ENCODE data around the gene SHROOM3.

Gene SHROOM3

DNA sequence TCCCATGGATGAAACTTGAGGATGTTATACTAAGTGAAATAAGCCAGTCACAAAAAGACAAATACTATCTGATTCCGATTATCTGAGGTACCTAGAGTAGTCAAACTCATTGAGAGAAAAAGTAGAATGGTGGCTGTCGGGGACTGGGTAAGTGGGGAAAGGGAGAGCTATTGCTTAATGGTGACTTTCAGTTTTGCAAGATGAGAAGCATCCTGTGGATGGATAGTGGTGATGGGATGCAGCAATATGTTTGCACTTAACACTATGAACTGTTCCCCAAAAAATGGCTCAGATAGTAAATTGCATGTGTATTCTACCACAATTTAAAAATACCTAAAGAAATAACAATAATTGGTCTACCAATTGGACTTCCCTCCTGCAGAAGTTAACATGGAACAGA lies 181.5 kb downstream of the SHROOM3 start:
- in situ Hi-C loops (cut with HindIII; ENCODE audit: low sequenced_read_pairs), result no loop called here

DNA sequence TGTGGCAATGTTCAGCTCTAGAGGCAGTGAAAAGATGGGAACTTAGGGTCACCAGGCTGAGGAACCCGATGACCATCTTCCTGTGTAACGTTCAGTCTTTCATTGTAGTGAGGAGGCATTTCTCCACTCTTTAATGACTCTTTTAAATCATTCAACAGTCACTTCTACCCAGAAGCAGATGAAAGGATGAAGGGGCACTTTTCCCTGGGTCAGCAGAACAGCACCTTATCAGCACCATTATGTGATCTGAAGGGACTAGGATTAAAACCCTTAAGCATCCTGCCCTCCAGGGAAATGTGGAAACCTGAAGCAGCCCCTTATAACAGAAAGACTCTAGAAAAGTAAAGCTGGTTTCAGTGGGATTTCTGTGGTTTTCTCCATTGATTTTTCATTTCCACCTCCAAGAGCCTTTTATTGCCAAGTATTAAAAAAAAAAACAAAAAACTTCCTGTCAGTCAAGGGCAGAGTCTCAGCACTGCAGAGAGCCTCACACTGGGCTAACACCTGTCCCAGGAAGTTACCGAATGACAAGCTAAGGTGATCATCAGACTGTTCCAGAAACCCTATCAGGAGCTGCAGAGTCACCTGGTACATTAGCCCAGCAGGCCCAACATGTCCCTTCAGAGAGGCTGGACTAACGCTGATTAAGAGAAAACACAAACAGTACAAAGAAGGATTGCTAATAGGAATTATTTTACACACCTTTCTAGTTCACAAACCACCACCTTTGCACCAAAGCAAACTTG lies 185.9 kb downstream of the SHROOM3 start:
- in situ Hi-C loops (cut with HindIII; ENCODE audit: low sequenced_read_pairs), result no loop called here

DNA sequence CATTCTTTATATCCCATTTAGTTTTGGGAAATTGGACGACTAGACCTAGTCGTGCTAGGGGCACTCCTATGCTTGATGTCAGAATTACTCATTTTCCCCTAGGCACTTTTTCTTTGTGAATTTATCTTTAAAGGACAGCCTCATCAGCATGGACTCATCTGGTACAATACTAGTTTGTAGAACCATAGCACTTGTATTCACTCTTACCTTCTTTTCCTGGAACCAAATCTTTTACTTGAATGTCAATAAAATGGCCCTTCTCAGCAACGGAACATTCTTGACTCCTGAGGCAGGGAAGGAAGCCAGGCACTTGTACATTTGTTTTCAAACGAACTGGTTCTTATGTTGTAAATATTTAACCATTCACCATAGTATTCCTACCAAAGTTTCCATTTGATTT lies 187.1 kb downstream of the SHROOM3 start:
- in situ Hi-C loops (cut with HindIII; ENCODE audit: low sequenced_read_pairs), result no loop called here

DNA sequence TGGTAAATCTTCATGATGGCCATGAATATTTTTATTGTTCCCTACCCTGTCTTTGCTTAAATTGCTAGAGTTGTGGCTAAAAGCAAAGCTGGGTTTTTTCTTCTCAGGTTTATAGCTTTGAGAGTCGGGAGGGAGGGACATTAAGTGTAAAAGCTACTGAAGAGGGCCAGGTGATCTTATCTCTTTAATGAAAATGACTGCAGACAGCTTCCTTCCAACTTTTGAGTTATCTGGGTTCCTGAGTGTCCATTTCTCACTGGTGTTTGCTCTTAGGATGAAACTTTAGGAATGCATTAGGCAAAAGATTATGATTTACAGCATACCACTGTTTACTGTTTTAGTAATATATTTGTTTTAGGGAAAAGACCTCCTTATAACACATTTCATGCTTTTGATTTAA lies 187.7 kb downstream of the SHROOM3 start:
- in situ Hi-C loops (cut with HindIII; ENCODE audit: low sequenced_read_pairs), result no loop called here

DNA sequence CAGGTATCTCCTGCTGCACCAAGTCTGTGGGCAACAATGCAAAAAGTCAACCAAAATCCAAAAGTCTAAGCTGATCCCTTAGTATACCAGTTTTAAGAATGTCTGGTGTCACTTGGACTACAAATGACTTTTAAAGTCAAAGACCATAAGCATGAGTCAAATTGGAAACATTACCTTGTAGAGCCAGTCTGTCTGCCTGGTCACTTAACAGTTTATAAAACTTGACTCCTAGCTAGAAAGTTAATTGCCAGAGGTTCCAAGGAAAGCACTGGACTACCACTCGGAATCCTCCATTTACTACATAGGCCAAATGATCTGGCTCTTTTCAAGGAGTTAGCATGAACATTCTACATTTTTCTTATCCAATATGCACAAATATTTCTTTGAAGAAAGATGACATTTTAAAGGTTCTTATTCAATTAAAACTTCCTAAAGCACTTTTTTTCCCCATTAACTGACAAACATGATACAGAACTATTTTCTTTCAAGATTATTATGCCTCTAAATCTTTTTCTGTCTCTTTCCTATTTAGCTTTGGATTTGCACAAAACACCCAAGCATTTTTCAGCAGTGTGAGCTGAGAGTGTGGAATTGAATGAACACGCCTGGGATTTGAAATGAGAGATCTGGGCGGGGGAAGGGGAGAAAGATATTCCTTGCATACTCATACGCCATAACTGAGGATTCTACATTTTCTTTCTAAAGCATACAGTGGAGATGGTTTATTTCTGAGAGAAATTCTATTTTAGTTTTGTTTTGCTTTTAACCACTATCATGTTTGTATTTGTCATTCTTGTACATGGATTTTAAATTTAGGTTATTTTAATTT lies 188.4 kb downstream of the SHROOM3 start:
- in situ Hi-C loops (cut with HindIII; ENCODE audit: low sequenced_read_pairs), result no loop called here

DNA sequence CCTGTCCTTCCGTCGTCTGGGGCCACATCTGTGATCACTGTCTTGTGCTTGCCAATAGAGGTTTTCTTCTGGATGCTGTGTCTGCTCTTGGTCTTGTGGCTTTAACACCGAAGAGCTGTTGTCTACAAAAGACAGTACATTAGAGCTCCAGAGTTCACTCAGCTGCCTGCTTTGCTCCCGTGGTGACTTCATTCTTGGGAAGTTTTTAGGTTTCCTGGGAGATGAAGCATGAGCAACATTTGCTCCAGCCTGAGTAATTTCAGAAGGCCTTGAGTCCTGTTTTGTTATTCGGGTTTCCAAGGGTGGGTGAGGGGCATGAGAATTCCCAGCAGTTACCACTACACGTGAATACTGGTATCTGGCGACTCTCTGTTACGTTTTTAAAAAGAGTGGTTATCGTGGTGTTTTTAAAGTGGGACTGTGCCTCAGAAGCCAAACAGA lies 189.2 kb downstream of the SHROOM3 start:
- in situ Hi-C loops (cut with HindIII; ENCODE audit: low sequenced_read_pairs), result no loop called here

DNA sequence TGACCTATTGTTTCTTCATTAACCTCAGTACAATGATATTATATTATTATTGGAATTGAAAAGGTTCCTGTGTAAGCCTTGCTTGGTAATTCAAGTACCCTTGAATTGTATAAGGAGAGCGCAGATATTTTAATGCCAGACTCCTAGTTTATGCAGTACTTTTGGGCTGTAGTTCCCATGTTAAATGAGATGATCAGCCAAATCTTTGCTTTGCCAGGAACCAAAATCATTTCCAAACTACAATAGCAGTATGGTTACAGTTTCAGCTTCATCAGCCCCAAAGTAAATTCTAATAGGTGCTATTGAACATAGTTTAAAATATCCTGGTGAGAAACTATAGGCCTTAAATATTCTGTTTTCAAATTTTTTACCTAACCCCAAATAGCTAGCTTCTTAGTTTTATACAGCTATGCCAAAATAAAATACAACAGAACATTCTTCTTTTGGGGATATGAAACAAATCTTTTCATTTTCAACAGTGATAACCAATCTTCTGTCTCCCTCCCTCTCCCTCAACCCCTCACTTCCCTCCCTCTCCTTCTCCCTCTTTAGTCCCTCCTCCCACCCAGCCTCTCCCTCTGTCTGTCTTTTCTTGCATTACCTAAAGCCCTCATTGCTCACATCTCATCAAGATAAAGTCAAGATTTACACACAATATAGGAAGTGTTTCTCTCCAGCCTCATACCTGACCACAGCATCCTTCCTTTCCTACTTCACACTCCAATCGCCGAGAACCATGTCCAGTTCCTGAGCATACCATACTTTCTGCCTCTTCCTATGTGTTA lies 190.1 kb downstream of the SHROOM3 start:
- in situ Hi-C loops (cut with HindIII; ENCODE audit: low sequenced_read_pairs), result no loop called here

DNA sequence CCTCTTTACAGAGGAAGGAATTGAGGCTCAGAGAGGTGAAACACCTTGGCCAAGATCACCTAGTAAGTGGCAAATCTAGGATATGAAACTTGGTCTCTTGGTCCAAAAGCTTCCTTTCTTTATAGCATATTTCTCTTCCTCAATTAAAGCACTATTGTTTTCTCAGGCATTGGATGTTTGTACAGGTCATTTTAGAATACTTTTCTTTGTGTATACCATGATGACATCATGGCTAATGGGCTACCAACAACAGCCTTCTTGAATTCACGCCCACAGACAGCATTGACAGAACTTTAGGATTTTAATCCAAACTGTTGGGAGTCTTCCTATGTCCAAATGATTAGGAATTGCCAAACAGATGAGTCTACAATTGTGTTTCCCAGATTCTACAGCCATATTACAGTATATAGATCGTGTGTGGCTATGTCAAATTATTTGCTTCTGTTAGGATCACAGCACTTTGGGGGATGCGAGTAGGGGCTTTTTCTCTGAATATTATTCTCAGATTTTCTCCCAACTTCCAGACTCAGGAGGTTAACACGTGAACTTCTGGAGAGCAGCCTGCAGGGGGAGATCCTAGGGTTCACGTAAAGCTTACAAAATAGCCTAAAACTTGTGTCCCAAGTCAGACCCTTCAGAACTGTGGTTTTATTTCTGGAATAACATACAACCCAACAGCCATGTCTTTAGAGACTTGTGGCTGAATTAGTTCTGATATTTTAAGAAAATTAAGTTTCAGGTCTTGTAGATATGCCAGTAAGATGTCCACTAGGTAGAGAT lies 191.8 kb downstream of the SHROOM3 start:
- in situ Hi-C loops (cut with HindIII; ENCODE audit: low sequenced_read_pairs), result no loop called here

DNA sequence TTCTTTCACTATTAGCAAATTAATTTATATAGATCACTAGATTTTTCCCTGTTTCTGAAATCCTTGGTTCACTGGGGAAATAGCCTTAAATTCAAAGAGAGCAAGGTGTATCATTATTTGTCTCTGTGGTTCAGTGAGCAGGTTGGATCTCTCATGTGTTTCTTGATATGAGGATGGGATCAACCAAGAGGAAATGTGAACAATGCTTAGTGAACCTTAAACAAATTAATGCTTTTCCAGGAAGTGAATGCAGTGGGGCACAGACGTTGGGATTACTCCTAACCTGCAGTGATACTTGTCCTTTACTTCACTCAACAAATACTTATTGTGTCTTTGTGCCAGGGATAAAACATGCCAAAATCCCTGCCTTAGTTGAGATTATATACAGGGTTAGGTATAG lies 193.2 kb downstream of the SHROOM3 start:
- in situ Hi-C loops (cut with HindIII; ENCODE audit: low sequenced_read_pairs), result no loop called here

DNA sequence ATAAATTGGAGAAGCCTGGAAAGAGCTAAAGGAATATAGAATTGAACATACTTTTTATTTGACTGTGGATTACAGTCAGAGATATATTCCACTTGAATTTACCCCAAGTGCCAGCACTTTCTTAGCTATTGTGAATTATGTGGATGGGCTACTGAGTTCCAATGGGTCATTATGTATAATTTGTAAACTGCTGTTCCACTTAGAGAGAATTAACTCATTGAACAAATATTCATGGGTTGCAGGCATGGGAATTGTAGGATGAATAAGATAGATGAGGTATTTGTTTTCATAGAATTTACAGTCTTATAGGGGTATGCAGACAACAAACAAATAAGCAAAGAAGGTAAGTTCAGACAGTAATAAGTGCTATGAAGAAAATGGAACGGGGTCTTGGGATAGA lies 195.7 kb downstream of the SHROOM3 start:
- in situ Hi-C loops (cut with HindIII; ENCODE audit: low sequenced_read_pairs), result no loop called here

DNA sequence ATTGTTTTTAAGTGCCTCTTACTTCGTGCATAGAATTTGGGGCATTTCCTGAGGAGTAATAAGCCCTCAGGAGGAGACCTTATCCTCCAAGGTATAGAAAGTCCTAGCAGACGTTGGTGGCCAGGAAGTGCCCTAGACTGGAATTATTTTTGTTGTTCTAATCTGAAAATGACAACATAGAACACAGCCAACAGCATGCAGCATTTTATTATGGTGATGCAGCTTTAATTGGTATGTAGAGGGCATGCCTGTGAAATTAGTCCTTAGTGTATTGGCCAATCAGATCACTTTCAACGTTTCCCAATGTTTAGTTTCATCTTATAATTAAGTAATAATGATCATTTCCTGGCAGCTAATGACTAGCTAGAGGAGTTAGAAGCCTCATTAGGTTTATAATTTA lies 199.2 kb downstream of the SHROOM3 start:
- in situ Hi-C loops (cut with HindIII; ENCODE audit: low sequenced_read_pairs), result no loop called here

DNA sequence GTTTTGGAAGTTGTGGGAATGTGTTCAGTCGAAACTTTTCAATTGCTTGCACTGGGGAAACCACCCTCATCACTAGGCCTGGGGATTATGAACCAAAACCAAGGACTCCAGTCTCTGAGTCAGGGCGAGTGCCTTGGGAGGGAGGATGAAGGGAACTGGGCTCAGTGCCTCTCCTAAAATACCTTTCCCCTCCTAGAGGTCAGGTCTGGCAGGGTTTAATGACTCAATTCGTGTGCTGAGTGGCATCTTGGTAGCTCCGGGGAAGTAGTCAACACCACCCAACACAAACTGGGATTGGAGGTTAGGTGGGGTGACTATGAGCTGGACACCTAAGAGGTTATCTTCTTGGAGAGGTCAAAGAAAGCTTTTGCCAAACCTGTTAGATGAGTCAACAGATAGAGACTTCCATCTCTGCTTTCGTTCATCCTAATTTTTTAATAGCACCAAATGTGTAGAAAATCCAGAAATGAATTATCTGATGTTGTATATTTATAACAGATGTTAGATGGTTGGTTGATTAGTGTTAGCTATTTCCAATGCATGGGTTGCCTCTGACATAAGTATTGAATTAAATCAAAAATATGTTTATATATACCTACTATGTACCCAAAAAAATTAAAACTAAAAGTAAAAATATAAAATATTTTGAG lies 202.8 kb downstream of the SHROOM3 start:
- in situ Hi-C loops (cut with HindIII; ENCODE audit: low sequenced_read_pairs), result loop anchor here (5.0 kb wide), 1 partner anchor 94 kb away; no protein-coding TSS in a partner anchor

DNA sequence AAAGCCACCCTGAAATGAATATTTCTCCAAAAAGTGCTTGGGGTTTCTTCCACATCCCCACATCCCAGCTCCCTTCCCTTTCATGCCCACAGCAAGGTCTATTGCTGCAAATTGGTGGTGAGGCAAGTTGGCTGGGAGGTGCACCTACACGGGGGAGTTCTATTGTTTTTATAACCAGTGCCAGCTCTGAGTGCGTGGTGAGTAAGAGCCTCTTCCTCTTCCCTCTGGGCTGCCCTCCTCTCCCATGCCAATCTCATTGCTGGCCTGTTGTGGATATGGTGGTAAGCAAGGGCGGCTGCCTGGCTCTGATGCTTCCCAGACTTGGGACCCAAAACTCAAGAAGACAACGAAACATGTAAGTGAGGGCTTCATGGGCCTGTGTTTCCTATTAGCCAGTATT lies 204.3 kb downstream of the SHROOM3 start:
- in situ Hi-C loops (cut with HindIII; ENCODE audit: low sequenced_read_pairs), result loop anchor here (5.0 kb wide), 1 partner anchor 93 kb away; no protein-coding TSS in a partner anchor

DNA sequence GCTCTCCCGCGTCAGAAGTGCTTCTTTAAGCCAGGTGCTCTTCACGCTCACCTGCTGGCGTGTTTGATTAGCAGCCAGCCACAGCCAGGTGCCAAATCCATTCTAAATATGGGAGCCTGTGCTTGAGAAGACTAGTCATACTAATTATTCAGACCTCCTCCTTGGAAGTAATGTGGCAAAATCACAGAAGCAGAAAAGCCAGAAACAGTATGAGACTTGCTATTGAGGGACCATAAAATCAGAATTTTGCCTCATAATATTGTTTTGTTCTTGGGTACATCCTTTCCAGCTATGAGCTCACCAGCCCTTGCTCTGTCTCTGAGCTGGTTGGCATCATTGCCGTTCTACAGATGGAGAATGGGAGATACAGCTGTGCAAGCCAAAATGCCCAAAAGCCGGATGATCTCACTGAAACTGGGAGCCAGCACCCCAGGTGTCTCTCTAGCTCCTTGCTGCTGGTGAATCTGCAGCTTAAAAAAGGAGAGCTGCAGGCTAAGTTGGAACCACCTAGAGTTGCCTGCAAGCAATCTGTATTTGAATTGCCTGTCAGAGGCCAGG lies 205.4 kb downstream of the SHROOM3 start:
- in situ Hi-C loops (cut with HindIII; ENCODE audit: low sequenced_read_pairs), result no loop called here

DNA sequence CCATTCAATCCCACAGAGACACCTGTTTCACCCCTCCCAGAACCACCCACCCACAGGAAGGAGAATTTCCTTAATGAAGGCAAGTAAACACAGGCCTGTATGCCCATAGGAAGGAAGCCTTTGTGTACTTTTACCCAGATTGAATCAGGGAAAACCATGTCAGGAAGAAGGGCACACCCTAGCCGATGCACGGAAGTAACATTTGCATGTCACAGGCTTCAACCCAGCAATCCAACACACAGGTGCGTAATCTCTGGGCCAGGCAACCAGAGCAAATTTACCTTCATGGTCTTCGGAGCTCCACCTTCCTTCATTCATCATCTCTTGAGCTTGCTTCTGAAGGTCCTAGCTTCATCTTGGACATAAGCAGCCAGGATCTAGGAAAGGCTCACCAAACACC lies 206.3 kb downstream of the SHROOM3 start:
- in situ Hi-C loops (cut with HindIII; ENCODE audit: low sequenced_read_pairs), result no loop called here

DNA sequence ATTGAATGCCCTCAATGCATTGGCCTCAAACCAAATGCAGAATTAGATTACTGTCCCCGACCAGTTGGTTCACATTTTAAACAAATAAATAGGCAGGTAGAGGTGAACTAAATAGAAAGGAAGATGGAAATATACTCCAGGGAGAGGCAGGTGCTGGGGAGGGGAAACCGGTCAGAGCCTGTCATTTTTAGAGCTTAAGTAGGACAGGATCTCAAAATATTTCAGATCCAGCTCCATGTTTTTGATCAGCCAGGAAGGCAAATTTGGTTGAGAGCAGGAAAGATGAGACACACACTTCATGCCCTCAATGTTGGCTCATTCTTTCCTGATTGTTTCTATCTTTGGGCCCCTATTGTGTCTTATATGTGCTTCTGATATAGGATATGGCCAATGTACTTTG lies 206.7 kb downstream of the SHROOM3 start:
- in situ Hi-C loops (cut with HindIII; ENCODE audit: low sequenced_read_pairs), result no loop called here

DNA sequence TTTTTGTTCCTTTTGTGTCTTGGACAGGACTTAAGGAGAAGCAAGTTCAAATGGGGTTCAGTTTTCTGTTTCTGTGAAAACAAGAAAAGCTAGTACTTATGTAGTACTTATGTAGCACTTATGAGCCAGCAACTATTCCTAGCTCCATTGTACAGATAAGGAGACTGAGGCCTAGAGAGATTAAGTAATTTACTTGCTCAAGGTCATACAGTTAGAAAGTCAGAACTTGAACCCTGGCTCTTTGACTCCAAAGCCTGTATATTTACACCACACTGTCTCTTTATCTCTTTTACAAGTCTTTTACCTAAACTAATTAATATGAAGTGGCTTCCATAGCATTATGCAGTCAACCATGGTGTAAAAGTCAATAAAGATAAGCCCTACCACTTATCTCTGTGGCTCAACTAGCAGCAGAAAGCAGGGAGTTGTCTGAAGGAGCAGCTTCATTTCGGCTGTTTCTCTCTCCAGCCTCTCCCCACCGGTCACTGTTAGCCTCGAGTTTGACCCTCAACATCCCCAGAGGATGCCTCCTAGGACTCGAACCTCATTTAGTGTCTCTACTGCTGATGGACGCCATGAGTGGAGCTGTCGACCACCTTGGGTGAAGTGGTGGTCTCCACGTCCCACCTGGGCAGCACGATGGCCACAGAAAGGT lies 209.9 kb downstream of the SHROOM3 start:
- in situ Hi-C loops (cut with HindIII; ENCODE audit: low sequenced_read_pairs), result no loop called here

DNA sequence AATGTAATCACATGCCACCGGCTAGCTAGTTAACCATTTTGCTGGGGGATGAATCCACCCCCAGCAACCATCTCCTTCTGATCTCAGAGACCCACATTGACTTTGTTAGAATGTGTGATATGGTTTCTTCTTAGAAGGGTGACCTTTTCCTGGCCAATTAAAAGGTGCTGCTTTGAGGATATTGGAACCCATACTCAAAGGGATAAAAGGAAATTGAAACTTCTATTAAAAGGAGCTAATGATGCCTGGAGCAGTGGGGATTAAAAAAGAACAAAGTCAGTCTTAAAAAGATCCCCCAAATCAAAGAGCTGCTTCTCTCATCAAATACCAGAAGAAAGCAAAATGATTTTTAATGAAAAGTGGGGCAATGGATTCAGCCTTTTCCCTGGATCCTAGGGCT lies 214.1 kb downstream of the SHROOM3 start:
- in situ Hi-C loops (cut with HindIII; ENCODE audit: low sequenced_read_pairs), result no loop called here

DNA sequence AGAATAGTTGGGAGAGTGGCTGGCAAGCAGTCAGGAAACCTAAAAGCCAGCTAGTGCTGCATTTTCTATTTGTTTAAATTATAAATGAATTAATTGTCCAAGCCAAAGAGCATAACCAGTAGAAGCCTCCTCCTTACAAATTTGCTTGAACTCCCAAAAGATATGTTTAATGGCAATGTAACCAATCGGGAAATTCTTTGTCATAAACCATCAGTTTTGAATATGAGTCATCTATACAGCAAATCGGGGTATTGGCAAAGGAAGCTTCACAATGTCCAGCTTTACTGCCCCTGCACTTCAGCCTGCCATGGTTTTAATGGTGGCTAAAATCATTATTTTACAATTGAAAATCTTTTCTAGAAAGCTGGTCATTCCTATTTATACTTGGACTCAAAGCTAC lies 216.6 kb downstream of the SHROOM3 start:
- in situ Hi-C loops (cut with HindIII; ENCODE audit: low sequenced_read_pairs), result no loop called here
